HepG2 (cell line): ENCODE data around the gene ATP6V1G2. TPM values are rescaled to one million over a fixed set of nuclear protein-coding genes. Genes with fewer than 3 reads are reported as not detected.

Experiments
- BORCS8-MEF2B ChIP-seq: sonication (generic); formaldehyde crosslinking; IDR thresholded peaks from 2 replicates; pipeline ENCODE4 v1.8.0; 2022; ENCODE audit warnings: mild to moderate bottlenecking, missing genetic modification reagents
- CBX1 ChIP-seq: IDR thresholded peaks from one replicate; pipeline ENCODE4 v1.6.1; 2016; ENCODE audit warnings: antibody characterized with exemption, low read depth
- CENPT ChIP-seq: sonication (generic); formaldehyde crosslinking; IDR thresholded peaks from 2 replicates; pipeline ENCODE4 v1.8.0; 2022; ENCODE audit warnings: low read depth, mild to moderate bottlenecking, moderate library complexity, missing genetic modification reagents
- DZIP1 ChIP-seq: sonication (generic); formaldehyde crosslinking; IDR thresholded peaks from 2 replicates; pipeline ENCODE4 v1.5.0; 2020; ENCODE audit warnings: mild to moderate bottlenecking, missing genetic modification reagents
- ELF3 ChIP-seq: IDR thresholded peaks from 2 replicates; pipeline ENCODE4 v1.6.1; 2016; ENCODE audit warnings: missing genetic modification reagents, missing compliant biosample characterization
- IRX3 ChIP-seq: sonication (generic); formaldehyde crosslinking; IDR thresholded peaks from 2 replicates; pipeline ENCODE4 v1.8.1; 2023; ENCODE audit warnings: mild to moderate bottlenecking, low read depth, missing genetic modification reagents, borderline replicate concordance
- KDM6A ChIP-seq: IDR thresholded peaks from 2 replicates; pipeline ENCODE4 v1.6.1; 2016; ENCODE audit warnings: low read depth
- MBD4 ChIP-seq: IDR thresholded peaks from 2 replicates; pipeline ENCODE4 v1.6.1; 2012; ENCODE audit warnings: low read length, inconsistent platforms, borderline replicate concordance
- MED13 ChIP-seq: sonication (generic); formaldehyde crosslinking; IDR thresholded peaks from 2 replicates; pipeline ENCODE4 v1.5.0; 2020; ENCODE audit warnings: missing genetic modification reagents
- PHF8 ChIP-seq: sonication (generic); formaldehyde crosslinking; IDR thresholded peaks from 2 replicates; pipeline ENCODE4 v1.5.0; 2020; ENCODE audit warnings: missing genetic modification reagents
- RBFOX2 ChIP-seq: fragments of 200-400 bp; formaldehyde crosslinking; IDR thresholded peaks from 2 replicates; pipeline ENCODE4 v1.6.1; 2017; ENCODE audit warnings: low read depth, mild to moderate bottlenecking, low read length
- ZC3H4 ChIP-seq: sonication (generic); formaldehyde crosslinking; IDR thresholded peaks from 2 replicates; pipeline ENCODE4 v1.4.0; 2020; ENCODE audit warnings: missing genetic modification reagents, borderline replicate concordance
- ZNF546 ChIP-seq: sonication (generic); formaldehyde crosslinking; conservative IDR thresholded peaks from 2 replicates; pipeline ENCODE4 v1.8.1; 2023; ENCODE audit warnings: mild to moderate bottlenecking, missing genetic modification reagents
- ZNF740 ChIP-seq: sonication (generic); formaldehyde crosslinking; IDR thresholded peaks from 2 replicates; pipeline ENCODE4 v1.4.0; 2020; ENCODE audit warnings: missing genetic modification reagents
- ZNF761 ChIP-seq: sonication (generic); formaldehyde crosslinking; conservative IDR thresholded peaks from 2 replicates; pipeline ENCODE4 v1.4.0; 2020; ENCODE audit warnings: mild to moderate bottlenecking, missing genetic modification reagents
- ZNF782 ChIP-seq: sonication (generic); formaldehyde crosslinking; IDR thresholded peaks from 2 replicates; pipeline ENCODE4 v1.4.0; 2020; ENCODE audit warnings: missing genetic modification reagents, mild to moderate bottlenecking, borderline replicate concordance
- ZNF850 ChIP-seq: sonication (generic); formaldehyde crosslinking; conservative IDR thresholded peaks from 2 replicates; pipeline ENCODE4 v1.9.0; 2021; ENCODE audit warnings: mild to moderate bottlenecking, missing genetic modification reagents
- polyA plus RNA-seq, 8 experiments: library from polyadenylated mRNA; depleted of rRNA in 3 of 8; stranded (reverse) in 7 of 8; unstranded in 1 of 8; fragments of >200 nt; fragmentation: Illumina TruSeq in 4 of 8; extraction: Trizol in 4 of 8; gene quantifications; 2 replicates each; pipeline versions ENCODE4 v1.2.1 to v1.2.3, GENCODE V29; 2011 to 2016; ENCODE audit warnings: low read depth in 4 of 8, missing spikeins in 1 of 8, mixed read lengths in 1 of 8; ENCODE audit not compliant: insufficient read depth in 1 of 8
- total RNA-seq, 5 experiments: library from RNA; depleted of rRNA; stranded (reverse); fragments of >200 nt; fragmentation: Illumina TruSeq; extraction: Trizol; gene quantifications; 2 replicates each; pipeline ENCODE4 v1.2.3, GENCODE V29; 2016; ENCODE audit warnings: low read depth in 1 of 5
- TF ChIP-seq, protein P1 (sequence below): sonication (generic); formaldehyde crosslinking; IDR thresholded peaks from 2 replicates; pipeline ENCODE4 v1.5.0; 2020; ENCODE audit warnings: mild to moderate bottlenecking, missing genetic modification reagents
- TF ChIP-seq, protein P2 (sequence below): sonication (generic); formaldehyde crosslinking; IDR thresholded peaks from 2 replicates; pipeline ENCODE4 v1.5.1; 2020; ENCODE audit warnings: mild to moderate bottlenecking, moderate library complexity, missing genetic modification reagents
- TF ChIP-seq, protein P3 (sequence below): sonication (generic); formaldehyde crosslinking; IDR thresholded peaks from 2 replicates; pipeline ENCODE4 v1.4.0; 2020; ENCODE audit warnings: missing genetic modification reagents, borderline replicate concordance

The ATP6V1G2 gene
- total and polyA plus RNA-seq, 2 of the 13 experiments (the other 11 are each of a cell fraction or from before 2014, with no cell fraction given) = 0.27 to 0.83 TPM

DNA sequence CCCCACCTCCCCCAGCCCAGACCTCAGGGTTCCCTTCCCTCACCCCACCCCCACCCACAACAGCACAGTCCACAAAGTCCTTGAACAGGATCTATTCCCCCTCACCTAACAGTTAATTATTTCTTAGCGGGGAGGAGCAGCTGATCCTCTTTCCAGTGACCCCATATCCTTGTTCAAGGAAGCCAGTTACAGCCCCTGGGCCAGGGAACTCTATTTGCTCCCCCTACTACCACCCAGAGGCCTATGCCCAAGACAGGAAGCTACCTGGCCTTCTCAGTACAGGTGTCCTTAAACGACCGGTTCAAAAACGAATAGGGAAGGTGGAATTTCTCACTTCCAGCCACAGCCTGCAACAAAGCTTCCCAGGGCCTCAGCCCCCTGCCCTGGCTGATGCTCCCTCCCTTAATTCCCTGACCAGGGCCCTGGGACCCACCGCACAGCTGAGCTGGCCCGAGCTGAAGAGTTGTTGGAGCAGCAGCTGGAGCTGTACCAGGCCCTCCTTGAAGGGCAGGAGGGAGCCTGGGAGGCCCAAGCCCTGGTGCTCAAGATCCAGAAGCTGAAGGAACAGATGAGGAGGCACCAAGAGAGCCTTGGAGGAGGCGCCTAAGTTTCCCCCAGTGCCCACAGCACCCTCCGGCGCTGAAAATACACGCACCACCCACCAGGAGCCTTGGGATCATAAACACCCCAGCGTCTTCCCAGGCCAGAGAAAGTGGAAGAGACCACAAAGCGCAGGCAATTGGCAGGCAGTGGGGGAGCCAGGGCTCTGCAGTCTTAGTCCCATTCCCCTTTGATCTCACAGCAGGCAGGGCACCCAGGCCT is 16.9 kb downstream of the ATP6V1G2 start (continued):
- TF ChIP-seq RBFOX2 (peak; percentile 28; the same call in 1 of the 2 replicates), DZIP1 (no peak; the same call in 1 of the 2 replicates), ZC3H4 (CRISPR knock-in tag) (no peak), ZNF782 (CRISPR knock-in tag) (0 out of 2 replicates have a peak, but pooled peaks have one; percentile 23), ZNF761 (CRISPR knock-in tag) (peak; percentile 17; the same call in 1 of the 2 replicates), BORCS8-MEF2B (CRISPR knock-in tag) (0 out of 2 replicates have a peak, but pooled peaks have one; percentile 42), MED13 (CRISPR knock-in tag) (0 out of 2 replicates have a peak, but pooled peaks have one; percentile 64), ZNF740 (peak; percentile 17; the same call in 1 of the 2 replicates), KDM6A (CRISPR knock-in tag) (no peak), PHF8 (CRISPR knock-in tag) (no peak; the same call in 1 of the 2 replicates), ZNF546 (CRISPR knock-in tag) (peak; percentile 71; the same call in 1 of the 2 replicates), MBD4 (0 out of 2 replicates have a peak, but pooled peaks have one; percentile 65), CENPT (CRISPR knock-in tag) (no peak), IRX3 (0 out of 2 replicates have a peak, but pooled peaks have one; percentile 26), ZNF850 (CRISPR knock-in tag) (0 out of 2 replicates have a peak, but pooled peaks have one; percentile 47), ELF3 (CRISPR knock-in tag) (peak; percentile 28), CBX1 (no peak)
- TF ChIP-seq, protein P1, sequence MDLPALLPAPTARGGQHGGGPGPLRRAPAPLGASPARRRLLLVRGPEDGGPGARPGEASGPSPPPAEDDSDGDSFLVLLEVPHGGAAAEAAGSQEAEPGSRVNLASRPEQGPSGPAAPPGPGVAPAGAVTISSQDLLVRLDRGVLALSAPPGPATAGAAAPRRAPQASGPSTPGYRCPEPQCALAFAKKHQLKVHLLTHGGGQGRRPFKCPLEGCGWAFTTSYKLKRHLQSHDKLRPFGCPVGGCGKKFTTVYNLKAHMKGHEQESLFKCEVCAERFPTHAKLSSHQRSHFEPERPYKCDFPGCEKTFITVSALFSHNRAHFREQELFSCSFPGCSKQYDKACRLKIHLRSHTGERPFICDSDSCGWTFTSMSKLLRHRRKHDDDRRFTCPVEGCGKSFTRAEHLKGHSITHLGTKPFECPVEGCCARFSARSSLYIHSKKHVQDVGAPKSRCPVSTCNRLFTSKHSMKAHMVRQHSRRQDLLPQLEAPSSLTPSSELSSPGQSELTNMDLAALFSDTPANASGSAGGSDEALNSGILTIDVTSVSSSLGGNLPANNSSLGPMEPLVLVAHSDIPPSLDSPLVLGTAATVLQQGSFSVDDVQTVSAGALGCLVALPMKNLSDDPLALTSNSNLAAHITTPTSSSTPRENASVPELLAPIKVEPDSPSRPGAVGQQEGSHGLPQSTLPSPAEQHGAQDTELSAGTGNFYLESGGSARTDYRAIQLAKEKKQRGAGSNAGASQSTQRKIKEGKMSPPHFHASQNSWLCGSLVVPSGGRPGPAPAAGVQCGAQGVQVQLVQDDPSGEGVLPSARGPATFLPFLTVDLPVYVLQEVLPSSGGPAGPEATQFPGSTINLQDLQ (CRISPR knock-in tag) = 0 out of 2 replicates have a peak, but pooled peaks have one; percentile 60
- TF ChIP-seq, protein P2, sequence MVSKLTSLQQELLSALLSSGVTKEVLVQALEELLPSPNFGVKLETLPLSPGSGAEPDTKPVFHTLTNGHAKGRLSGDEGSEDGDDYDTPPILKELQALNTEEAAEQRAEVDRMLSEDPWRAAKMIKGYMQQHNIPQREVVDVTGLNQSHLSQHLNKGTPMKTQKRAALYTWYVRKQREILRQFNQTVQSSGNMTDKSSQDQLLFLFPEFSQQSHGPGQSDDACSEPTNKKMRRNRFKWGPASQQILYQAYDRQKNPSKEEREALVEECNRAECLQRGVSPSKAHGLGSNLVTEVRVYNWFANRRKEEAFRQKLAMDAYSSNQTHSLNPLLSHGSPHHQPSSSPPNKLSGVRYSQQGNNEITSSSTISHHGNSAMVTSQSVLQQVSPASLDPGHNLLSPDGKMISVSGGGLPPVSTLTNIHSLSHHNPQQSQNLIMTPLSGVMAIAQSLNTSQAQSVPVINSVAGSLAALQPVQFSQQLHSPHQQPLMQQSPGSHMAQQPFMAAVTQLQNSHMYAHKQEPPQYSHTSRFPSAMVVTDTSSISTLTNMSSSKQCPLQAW (CRISPR knock-in tag) = peak; percentile 56; the same call in 1 of the 2 replicates
- TF ChIP-seq, protein P3, sequence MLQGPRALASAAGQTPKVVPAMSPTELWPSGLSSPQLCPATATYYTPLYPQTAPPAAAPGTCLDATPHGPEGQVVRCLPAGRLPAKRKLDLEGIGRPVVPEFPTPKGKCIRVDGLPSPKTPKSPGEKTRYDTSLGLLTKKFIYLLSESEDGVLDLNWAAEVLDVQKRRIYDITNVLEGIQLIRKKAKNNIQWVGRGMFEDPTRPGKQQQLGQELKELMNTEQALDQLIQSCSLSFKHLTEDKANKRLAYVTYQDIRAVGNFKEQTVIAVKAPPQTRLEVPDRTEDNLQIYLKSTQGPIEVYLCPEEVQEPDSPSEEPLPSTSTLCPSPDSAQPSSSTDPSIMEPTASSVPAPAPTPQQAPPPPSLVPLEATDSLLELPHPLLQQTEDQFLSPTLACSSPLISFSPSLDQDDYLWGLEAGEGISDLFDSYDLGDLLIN (CRISPR knock-in tag) = 0 out of 2 replicates have a peak, but pooled peaks have one; percentile 58
